ENCODE measurements around the gene SPAM1. TPM values are rescaled to one million over a fixed set of nuclear protein-coding genes. Genes with fewer than 3 reads are reported as not detected.

The SPAM1 gene
- polyA plus RNA-seq, 1 donor (not counting 4 experiments of a cell fraction or from before 2014, with no cell fraction given) = not detected

- FAIRE-seq (no peak), DNase-seq (ENCODE audit: low read depth, low spot score) (no peak)
- H3K4me1 ChIP-seq (ENCODE audit: control insufficient read depth, extremely low read depth, insufficient read depth, low read length) = no peaks in the 10 kb centered on the region
These were observed 36.7 kb downstream of the SPAM1 start for GRCh38 chr7:123961771-123962170.

GRCh38 chr7:123966936-123967335 lies 41.9 kb downstream of the SPAM1 start:
- Histone ChIP-seq H3K36me3 (ENCODE audit: control insufficient read depth in 2 of 2, extremely low read depth in 1 of 2, insufficient read depth in 2 of 2, low read length in 2 of 2) (no peaks in the 10 kb centered on the region), H3K9me3 (ENCODE audit: control insufficient read depth, low read depth, low read length) (no peaks in the 10 kb centered on the region), H3K9ac (ENCODE audit: control insufficient read depth, extremely low read depth, insufficient read depth, low read length) (no peak overlapping the region), H2AFZ (ENCODE audit: control insufficient read depth, low read length) (no peak overlapping the region), H4K20me1 (ENCODE audit: control insufficient read depth, extremely low read depth, insufficient read depth, low read length) (no peaks in the 10 kb centered on the region), H3K27me3 (ENCODE audit: control insufficient read depth, extremely low read depth, insufficient read depth, low read length) (no peaks in the 10 kb centered on the region), H3K9me1 (ENCODE audit: control insufficient read depth, extremely low read depth, insufficient read depth, low read length) (no peaks in the 10 kb centered on the region), H3K4me3 (ENCODE audit: control insufficient read depth in 2 of 3, extremely low read depth in 1 of 3, insufficient read depth in 2 of 3, low read depth in 1 of 3, low read length in 3 of 3) (no peak overlapping the region), H3K79me2 (ENCODE audit: control insufficient read depth, insufficient read depth, low read length) (no peaks in the 10 kb centered on the region), H3K4me1 (ENCODE audit: control insufficient read depth, extremely low read depth, insufficient read depth, low read length) (no peaks in the 10 kb centered on the region), H3K27ac (ENCODE audit: control insufficient read depth, insufficient read depth, low read length) (no peak overlapping the region), H3K4me2 (ENCODE audit: control insufficient read depth, extremely low read depth, insufficient read depth, low read depth, low read length) (no peak overlapping the region)
- DNase-seq (ENCODE audit: low read depth, low spot score) = no peak
- TF ChIP-seq, protein P1, sequence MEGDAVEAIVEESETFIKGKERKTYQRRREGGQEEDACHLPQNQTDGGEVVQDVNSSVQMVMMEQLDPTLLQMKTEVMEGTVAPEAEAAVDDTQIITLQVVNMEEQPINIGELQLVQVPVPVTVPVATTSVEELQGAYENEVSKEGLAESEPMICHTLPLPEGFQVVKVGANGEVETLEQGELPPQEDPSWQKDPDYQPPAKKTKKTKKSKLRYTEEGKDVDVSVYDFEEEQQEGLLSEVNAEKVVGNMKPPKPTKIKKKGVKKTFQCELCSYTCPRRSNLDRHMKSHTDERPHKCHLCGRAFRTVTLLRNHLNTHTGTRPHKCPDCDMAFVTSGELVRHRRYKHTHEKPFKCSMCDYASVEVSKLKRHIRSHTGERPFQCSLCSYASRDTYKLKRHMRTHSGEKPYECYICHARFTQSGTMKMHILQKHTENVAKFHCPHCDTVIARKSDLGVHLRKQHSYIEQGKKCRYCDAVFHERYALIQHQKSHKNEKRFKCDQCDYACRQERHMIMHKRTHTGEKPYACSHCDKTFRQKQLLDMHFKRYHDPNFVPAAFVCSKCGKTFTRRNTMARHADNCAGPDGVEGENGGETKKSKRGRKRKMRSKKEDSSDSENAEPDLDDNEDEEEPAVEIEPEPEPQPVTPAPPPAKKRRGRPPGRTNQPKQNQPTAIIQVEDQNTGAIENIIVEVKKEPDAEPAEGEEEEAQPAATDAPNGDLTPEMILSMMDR (optimal IDR thresholded peaks at IDR 0.05 in 1 of 3, IDR thresholded peaks at IDR 0.05 in 1 of 3, conservative IDR thresholded peaks at IDR 0.05 in 1 of 3; ENCODE audit: extremely low read depth in 1 of 3, insufficient read depth in 2 of 3, low read length in 3 of 3) = peak in 1 of 3 experiments; percentile 15
- no peak for TF ChIP-seq EZH2 (IDR thresholded peaks at IDR 0.05; ENCODE audit: low read length)
- dilution Hi-C loops (cut with MboI; ENCODE audit: extremely low pct_ligation_motif_present, low sequenced_read_pairs) = no loop called here
- no peak for FAIRE-seq

More at GRCh38 chr7:123961771-123962170, 36.7 kb downstream of the SPAM1 start:
- no peak overlapping the region for H3K9ac ChIP-seq (ENCODE audit: control insufficient read depth, extremely low read depth, insufficient read depth, low read length)
- H3K9me3 ChIP-seq (ENCODE audit: control insufficient read depth, low read depth, low read length) = no peaks in the 10 kb centered on the region
- no peaks in the 10 kb centered on the region for H4K20me1 ChIP-seq (ENCODE audit: control insufficient read depth, extremely low read depth, insufficient read depth, low read length)
- H3K27me3 ChIP-seq (ENCODE audit: control insufficient read depth, extremely low read depth, insufficient read depth, low read length) = no peaks in the 10 kb centered on the region
- no peak overlapping the region for H3K27ac ChIP-seq (ENCODE audit: control insufficient read depth, insufficient read depth, low read length)
- H3K4me2 ChIP-seq (ENCODE audit: control insufficient read depth, extremely low read depth, insufficient read depth, low read depth, low read length) = no peak overlapping the region
- H2AFZ ChIP-seq (ENCODE audit: control insufficient read depth, low read length) = no peak overlapping the region
- TF ChIP-seq EZH2 (IDR thresholded peaks at IDR 0.05; ENCODE audit: low read length) = no peak
- TF ChIP-seq, protein P1 (optimal IDR thresholded peaks at IDR 0.05 in 1 of 3, IDR thresholded peaks at IDR 0.05 in 1 of 3, conservative IDR thresholded peaks at IDR 0.05 in 1 of 3; ENCODE audit: extremely low read depth in 1 of 3, insufficient read depth in 2 of 3, low read length in 3 of 3) = no peak
- no peak overlapping the region for H3K4me3 ChIP-seq (ENCODE audit: control insufficient read depth in 2 of 3, extremely low read depth in 1 of 3, insufficient read depth in 2 of 3, low read depth in 1 of 3, low read length in 3 of 3)
- dilution Hi-C loops (cut with MboI; ENCODE audit: extremely low pct_ligation_motif_present, low sequenced_read_pairs) = no loop called here
- no peaks in the 10 kb centered on the region for H3K9me1 ChIP-seq (ENCODE audit: control insufficient read depth, extremely low read depth, insufficient read depth, low read length)
- no peaks in the 10 kb centered on the region for H3K36me3 ChIP-seq (ENCODE audit: control insufficient read depth in 2 of 2, extremely low read depth in 1 of 2, insufficient read depth in 2 of 2, low read length in 2 of 2)
- no peaks in the 10 kb centered on the region for H3K79me2 ChIP-seq (ENCODE audit: control insufficient read depth, insufficient read depth, low read length)

All from keratinocyte (primary cell).